GM23338 (cell line): ENCODE results near the gene TRAK1. TPM values are rescaled to one million over a fixed set of nuclear protein-coding genes. Genes with fewer than 3 reads are reported as not detected.

Experiments used
- ATAC-seq: fragments of 200-7000 bp; cut with Tn5 transposase; 3 replicates; pipeline ENCODE4 v1.9.1; 2020
- DNase-seq: peaks from one replicate; pipeline ENCODE4 v3.0.0-alpha.2; 2015; ENCODE audit warnings: low spot score
- H2AFZ ChIP-seq: fragments of 200-600 bp; sonication (generic); 2 replicates; pipeline ENCODE4 v1.8.0; 2016; ENCODE audit warnings: antibody characterized with exemption, mild to moderate bottlenecking, moderate library complexity
- H3F3A ChIP-seq: fragments of 200-600 bp; sonication (generic); replicated peaks from 2 replicates; pipeline ENCODE4 v1.8.0; 2017; ENCODE audit warnings: antibody characterized with exemption, mixed run types, low read depth
- H3K27ac ChIP-seq: fragments of 200-600 bp; sonication (generic); 2 replicates; pipeline ENCODE4 v1.6.1; 2016; ENCODE audit warnings: low read depth
- H3K27me3 ChIP-seq: fragments of 200-600 bp; sonication (generic); 2 replicates; pipeline ENCODE4 v1.8.0; 2016; ENCODE audit warnings: mild to moderate bottlenecking, mixed run types, moderate library complexity; ENCODE audit not compliant: insufficient read depth
- H3K36me3 ChIP-seq: fragments of 200-600 bp; sonication (generic); 2 replicates; pipeline ENCODE4 v1.8.0; 2016; ENCODE audit warnings: mild to moderate bottlenecking; ENCODE audit not compliant: insufficient read depth
- H3K4me1 ChIP-seq: fragments of 200-600 bp; sonication (generic); 2 replicates; pipeline ENCODE4 v1.8.0; 2016; ENCODE audit warnings: mild to moderate bottlenecking, moderate library complexity; ENCODE audit not compliant: insufficient read depth
- H3K4me2 ChIP-seq: fragments of 200-600 bp; sonication (generic); 2 replicates; pipeline ENCODE4 v1.7.1; 2017; ENCODE audit warnings: mixed run types
- H3K4me3 ChIP-seq: fragments of 200-600 bp; sonication (generic); 2 replicates; pipeline ENCODE4 v1.6.1; 2016; ENCODE audit warnings: mixed run types
- H3K79me2 ChIP-seq: fragments of 200-600 bp; sonication (generic); replicated peaks from 2 replicates; pipeline ENCODE4 v1.8.0; 2017; ENCODE audit warnings: mild to moderate bottlenecking; ENCODE audit not compliant: insufficient read depth
- H3K9me2 ChIP-seq: fragments of 200-600 bp; sonication (generic); 2 replicates; pipeline ENCODE4 v1.8.0; 2017; ENCODE audit not compliant: insufficient read depth
- H4K20me1 ChIP-seq: fragments of 200-600 bp; sonication (generic); replicated peaks from 2 replicates; pipeline ENCODE4 v1.8.0; 2017; ENCODE audit warnings: mild to moderate bottlenecking; ENCODE audit not compliant: insufficient read depth
- H3K27ac Mint-ChIP-seq: 2 replicates; pipeline ENCODE4 v1.8.0; 2020; ENCODE audit warnings: inconsistent platforms, mild to moderate bottlenecking, moderate library complexity, mixed read lengths
- H3K27me3 Mint-ChIP-seq: 3 replicates; pipeline ENCODE4 v1.8.0; 2022; ENCODE audit warnings: low read depth, mild to moderate bottlenecking, moderate library complexity, mixed read lengths, inconsistent platforms; ENCODE audit not compliant: insufficient read depth, poor library complexity
- H3K36me3 Mint-ChIP-seq: 3 replicates; pipeline ENCODE4 v1.8.0; 2021; ENCODE audit warnings: low read depth, mild to moderate bottlenecking, inconsistent platforms, moderate library complexity, mixed read lengths
- H3K4me1 Mint-ChIP-seq: 3 replicates; pipeline ENCODE4 v1.8.0; 2020; ENCODE audit warnings: mild to moderate bottlenecking, inconsistent platforms, mixed read lengths
- H3K4me3 Mint-ChIP-seq: 3 replicates; pipeline ENCODE4 v1.8.0; 2021; ENCODE audit warnings: moderate library complexity, mild to moderate bottlenecking, inconsistent platforms, mixed read lengths
- H3K9me3 Mint-ChIP-seq: 3 replicates; pipeline ENCODE4 v1.8.0; 2020; ENCODE audit warnings: moderate library complexity, mild to moderate bottlenecking, inconsistent platforms, mixed read lengths
- ETS1 ChIP-seq: IDR thresholded peaks from 2 replicates; pipeline ENCODE4 v1.6.1; 2016; ENCODE audit warnings: antibody characterized with exemption
- EZH2 ChIP-seq: fragments of 200-600 bp; sonication (generic); IDR thresholded peaks from one replicate; pipeline ENCODE4 v1.8.0; 2017; ENCODE audit warnings: antibody characterized with exemption, mild to moderate bottlenecking, low read depth; ENCODE audit not compliant: unreplicated experiment
- JUNB ChIP-seq: IDR thresholded peaks from one replicate; pipeline ENCODE4 v1.6.1; 2016; ENCODE audit warnings: antibody characterized with exemption; ENCODE audit not compliant: unreplicated experiment
- NANOG ChIP-seq: IDR thresholded peaks from 2 replicates; pipeline ENCODE4 v1.6.1; 2016; ENCODE audit warnings: antibody characterized with exemption, borderline replicate concordance
- POLR2AphosphoS5 ChIP-seq: IDR thresholded peaks from 2 replicates; pipeline ENCODE4 v1.6.1; 2016; ENCODE audit warnings: antibody characterized with exemption, low read depth
- REST ChIP-seq: IDR thresholded peaks from one replicate; pipeline ENCODE4 v1.6.1; 2018; ENCODE audit warnings: antibody characterized with exemption; ENCODE audit not compliant: unreplicated experiment
- STAT1 ChIP-seq: IDR thresholded peaks from one replicate; pipeline ENCODE4 v1.6.1; 2016; ENCODE audit warnings: antibody characterized with exemption; ENCODE audit not compliant: unreplicated experiment
- ZNF114 ChIP-seq: fragments of 250-450 bp; sonication (Bioruptor Pico); IDR thresholded peaks from 2 replicates; pipeline ENCODE4 v1.5.0; 2020; ENCODE audit warnings: mild to moderate bottlenecking, moderate library complexity
- ZNF462 ChIP-seq: fragments of 250-450 bp; sonication (Bioruptor Pico); IDR thresholded peaks from 2 replicates; pipeline ENCODE4 v1.5.0; 2020; ENCODE audit warnings: mild to moderate bottlenecking, moderate library complexity
- polyA plus RNA-seq: library from polyadenylated mRNA; unstranded; fragments of >200 nt; fragmentation: Nextera tagmentation; extraction: Ambion mirVana; gene quantifications from 2 replicates; pipeline ENCODE4 v1.2.1, GENCODE V29; 2016
- total RNA-seq: library from RNA; depleted of rRNA; stranded (reverse); fragments of >200 nt; shearing (Covaris generic); gene quantifications from 2 replicates; pipeline ENCODE4 v1.2.3, GENCODE V29; 2014

The TRAK1 gene
- total and polyA plus RNA-seq, 2 experiments from 2014 or later = 13.4 to 47.4 TPM

DNA sequence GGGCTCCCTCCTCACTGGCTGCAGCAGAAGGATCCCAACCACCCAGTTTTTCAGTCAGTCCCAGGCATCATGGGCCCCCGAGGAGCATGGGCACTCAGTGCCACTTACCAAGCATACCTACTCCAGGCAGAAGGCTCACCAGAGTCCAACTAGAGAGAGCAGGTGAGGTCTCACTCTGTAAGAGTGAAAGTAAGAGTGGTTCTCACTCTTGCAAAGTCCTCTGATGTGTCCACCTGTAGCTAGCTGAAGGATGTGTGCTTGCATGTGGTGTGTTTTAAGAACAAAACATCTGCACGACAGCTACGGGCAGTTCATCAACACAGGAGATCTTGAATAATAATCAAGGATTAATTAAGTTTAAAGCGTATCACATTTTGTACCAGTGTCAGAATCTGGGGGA, 125.1 kb downstream of the TRAK1 start (continued):
- TF ChIP-seq ETS1 (no peak), EZH2 (no peak), REST (no peak), JUNB (no peak)

DNA sequence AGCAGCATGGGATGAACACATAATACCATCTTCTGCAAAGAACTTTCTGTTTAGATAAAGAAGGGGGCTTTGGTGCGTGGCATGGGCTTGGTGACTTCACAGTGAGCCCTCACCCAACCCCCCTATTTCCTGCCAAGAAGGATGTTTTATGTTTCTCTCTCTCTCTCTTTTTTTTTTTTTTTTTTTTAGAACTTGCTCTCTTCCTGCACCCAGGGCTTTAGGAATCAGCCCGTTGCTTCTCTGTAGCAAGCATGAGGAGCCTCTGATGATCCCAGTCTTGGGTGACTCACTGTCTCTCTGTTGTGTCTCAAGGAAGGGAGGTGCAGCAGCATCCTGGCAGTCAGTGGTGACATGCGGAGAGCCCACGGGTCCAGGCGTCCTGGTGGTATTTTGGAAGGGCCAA, 125.8 kb downstream of the TRAK1 start:
- Mint-ChIP-seq H3K9me3 (no peaks in the 10 kb centered on the region), H3K4me3 (no peak overlapping the region), H3K36me3 (peaks cover 6% of the 10 kb centered on the region; the same call in 2 of the 3 replicates), H3K4me1 (peaks cover 19% of the 10 kb centered on the region), H3K27me3 (peaks cover 3% of the 10 kb centered on the region), H3K27ac (peak overlapping the region; percentile 47; the same call in 1 of the 2 replicates)
- Histone ChIP-seq H3K79me2 (no peaks in the 10 kb centered on the region), H3K9me2 (no peaks in the 10 kb centered on the region), H3F3A (no peaks in the 10 kb centered on the region), H3K4me2 (no peak overlapping the region), H4K20me1 (peaks cover 2% of the 10 kb centered on the region; the same call in 1 of the 2 replicates), H3K27me3 (no peaks in the 10 kb centered on the region), H3K4me3 (no peak overlapping the region), H3K4me1 (no peaks in the 10 kb centered on the region), H3K27ac (no peak overlapping the region), H3K36me3 (no peaks in the 10 kb centered on the region), H2AFZ (no peak overlapping the region)
- ATAC-seq (no peak), DNase-seq (no peak)
- TF ChIP-seq NANOG = no peak
- TF ChIP-seq EZH2 = no peak
- TF ChIP-seq ZNF462 = no peak
- no peak for TF ChIP-seq ETS1
- no peak for TF ChIP-seq POLR2AphosphoS5
- no peak for TF ChIP-seq REST
- TF ChIP-seq JUNB = no peak
- TF ChIP-seq ZNF114 (CRISPR knock-in tag) = no peak
- TF ChIP-seq STAT1 = no peak
